Upper lobe of left lung (tissue), 4 donors: Measurements from ENCODE around the gene RFX7.

Experiments used
- EP300 ChIP-seq, 4 donors: sonication (generic); formaldehyde crosslinking; IDR thresholded peaks; one replicate each; pipeline ENCODE4 v1.5.1; 2017; ENCODE audit warnings: antibody characterized with exemption in 4 of 4, control low read depth in 2 of 4
- POLR2A ChIP-seq, 4 donors: fragments of 450-650 bp; IDR thresholded peaks; one replicate each; pipeline ENCODE4 v1.5.1; 2016 to 2017; ENCODE audit warnings: antibody characterized with exemption in 4 of 4, mild to moderate bottlenecking in 2 of 4
- TF ChIP-seq, protein P1 (sequence below), 6 experiments: fragments of 450-650 bp in 4 of 6; fragments of 200-600 bp in 2 of 6; sonication (generic) in 2 of 6; IDR thresholded peaks; one replicate each; pipeline ENCODE4 v1.5.1; 2016 to 2019; ENCODE audit warnings: antibody characterized with exemption in 6 of 6

DNA sequence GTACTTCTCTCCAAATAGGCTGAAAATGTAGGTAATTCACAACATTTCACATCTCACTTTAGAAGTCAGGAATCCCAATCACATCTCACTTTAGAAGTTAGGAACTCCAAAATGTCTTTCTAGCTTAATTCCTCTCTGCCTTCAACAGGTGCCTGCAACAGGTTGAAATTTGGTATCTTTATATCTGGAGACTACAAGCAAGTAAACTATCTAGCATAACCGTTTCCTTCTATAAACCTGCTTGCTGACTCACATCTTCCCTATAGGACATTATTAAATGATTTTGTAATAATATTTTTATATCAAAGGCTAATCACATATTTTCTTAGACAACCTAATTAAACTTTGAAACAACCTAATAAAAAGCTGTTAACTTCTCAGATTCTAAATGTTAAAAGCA, 18.2 kb downstream of the RFX7 start:
- TF ChIP-seq, protein P1, sequence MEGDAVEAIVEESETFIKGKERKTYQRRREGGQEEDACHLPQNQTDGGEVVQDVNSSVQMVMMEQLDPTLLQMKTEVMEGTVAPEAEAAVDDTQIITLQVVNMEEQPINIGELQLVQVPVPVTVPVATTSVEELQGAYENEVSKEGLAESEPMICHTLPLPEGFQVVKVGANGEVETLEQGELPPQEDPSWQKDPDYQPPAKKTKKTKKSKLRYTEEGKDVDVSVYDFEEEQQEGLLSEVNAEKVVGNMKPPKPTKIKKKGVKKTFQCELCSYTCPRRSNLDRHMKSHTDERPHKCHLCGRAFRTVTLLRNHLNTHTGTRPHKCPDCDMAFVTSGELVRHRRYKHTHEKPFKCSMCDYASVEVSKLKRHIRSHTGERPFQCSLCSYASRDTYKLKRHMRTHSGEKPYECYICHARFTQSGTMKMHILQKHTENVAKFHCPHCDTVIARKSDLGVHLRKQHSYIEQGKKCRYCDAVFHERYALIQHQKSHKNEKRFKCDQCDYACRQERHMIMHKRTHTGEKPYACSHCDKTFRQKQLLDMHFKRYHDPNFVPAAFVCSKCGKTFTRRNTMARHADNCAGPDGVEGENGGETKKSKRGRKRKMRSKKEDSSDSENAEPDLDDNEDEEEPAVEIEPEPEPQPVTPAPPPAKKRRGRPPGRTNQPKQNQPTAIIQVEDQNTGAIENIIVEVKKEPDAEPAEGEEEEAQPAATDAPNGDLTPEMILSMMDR (IDR thresholded peaks at IDR 0.05): no peak
- no peak for TF ChIP-seq EP300 (IDR thresholded peaks at IDR 0.05)
- no peak for TF ChIP-seq POLR2A (IDR thresholded peaks at IDR 0.05)
